Testis (tissue), 2 donors: Measurements from ENCODE around the gene MACROD1.

Experiments
- CTCF ChIP-seq, 3 experiments: fragments of 450-650 bp in 2 of 3; fragments of 200-600 bp in 1 of 3; sonication (generic) in 1 of 3; IDR thresholded peaks; one replicate each; pipeline ENCODE4 v1.5.1; 2016 to 2019; ENCODE audit warnings: antibody characterized with exemption in 3 of 3, mild to moderate bottlenecking in 2 of 3, moderate library complexity in 1 of 3
- POLR2A ChIP-seq: fragments of 450-650 bp; IDR thresholded peaks from one replicate; pipeline ENCODE4 v1.6.1; 2017; ENCODE audit warnings: antibody characterized with exemption, mild to moderate bottlenecking, moderate library complexity

DNA sequence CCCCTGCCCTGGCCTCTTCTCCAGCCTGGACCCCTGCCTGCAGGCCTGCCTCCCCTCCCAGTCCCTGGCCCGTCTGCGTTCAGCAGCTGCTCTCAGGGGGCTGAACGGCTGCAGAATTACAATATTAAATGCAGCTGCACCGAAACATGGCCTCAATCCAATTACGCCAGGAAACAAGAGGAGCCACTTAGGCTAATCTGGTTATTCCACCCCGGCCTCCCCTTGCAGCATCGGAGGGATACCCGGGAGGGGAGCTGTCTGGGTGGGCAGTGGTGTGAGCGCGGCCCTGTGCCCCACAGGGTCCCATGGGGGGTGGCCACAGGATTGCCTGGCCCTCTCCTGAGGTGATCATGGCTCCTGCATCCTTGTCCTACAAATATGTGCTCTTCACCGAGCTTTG, 87.6 kb downstream of the MACROD1 start:
- TF ChIP-seq CTCF (IDR thresholded peaks at IDR 0.05) (no peak), POLR2A (no peak)
